ENCODE results near the gene RAB44. TPM values are rescaled to one million over a fixed set of nuclear protein-coding genes. Genes with fewer than 3 reads are reported as not detected.

Gene RAB44
- total and polyA plus RNA-seq, 2 donors from 2014 or later, result 1.5 TPM; not detected in 1

DNA sequence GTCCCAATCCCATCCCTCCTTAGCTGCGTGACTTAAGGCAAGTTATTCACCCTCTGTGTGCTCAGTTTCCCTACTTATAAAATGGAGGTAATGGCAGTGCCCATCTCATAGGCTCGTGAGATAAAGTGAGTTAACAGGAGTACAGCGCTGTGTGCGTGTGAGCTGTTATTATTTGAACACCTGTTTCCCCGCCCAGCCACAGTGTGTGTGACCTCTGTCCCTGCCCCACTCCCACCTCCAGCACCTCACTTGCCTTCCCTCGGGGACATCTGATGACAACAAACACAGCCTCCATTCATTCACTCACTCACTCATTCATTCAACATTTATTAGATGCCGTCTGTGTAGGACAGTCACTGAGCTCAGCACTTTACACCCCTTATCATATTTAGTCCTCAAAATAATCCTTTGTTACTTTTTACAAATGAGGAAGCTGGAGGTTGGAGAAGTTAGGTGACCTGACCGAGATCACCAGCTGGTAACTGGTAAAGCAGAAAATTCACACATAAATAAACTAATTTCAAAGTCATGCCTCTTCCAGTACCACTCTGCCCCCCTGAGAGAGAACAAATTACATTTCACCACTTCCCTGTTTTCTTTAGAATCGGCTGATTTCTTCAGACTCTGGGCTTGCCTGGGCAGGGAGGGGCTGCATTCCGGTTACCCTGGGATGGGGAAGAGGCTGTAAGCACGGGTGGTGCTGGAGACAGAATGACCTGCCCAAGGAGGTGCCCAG, 83.0 kb downstream of the RAB44 start:
- Histone ChIP-seq H3K27me3 (ENCODE audit: control insufficient read depth, insufficient read depth, low read length) (no peaks in the 10 kb centered on the region), H3K27ac (ENCODE audit: low read depth in 2 of 2, low read length in 2 of 2) (no peak overlapping the region), H3K36me3 (ENCODE audit: control insufficient read depth in 2 of 3, insufficient read depth in 3 of 3, low read length in 3 of 3) (no peaks in the 10 kb centered on the region), H3K9ac (ENCODE audit: low read length in 3 of 3) (no peak overlapping the region), H3K4me1 (ENCODE audit: control insufficient read depth in 2 of 3, insufficient read depth in 2 of 3, low read depth in 1 of 3, low read length in 3 of 3) (peaks cover 0 to 7% (median 0%) of the 10 kb centered on the region in 3 donors), H3K4me3 (ENCODE audit: low read length in 3 of 3) (no peak overlapping the region), H3K9me3 (ENCODE audit: control insufficient read depth in 2 of 3, insufficient read depth in 1 of 3, low read length in 3 of 3) (no peaks in the 10 kb centered on the region)
- intact Hi-C loops (cut with DNase I), result no loop called here
- FAIRE-seq (no peak), DNase-seq (peak in 2 of 5 donors; percentile 34 to 54)
- TF ChIP-seq, protein P1, sequence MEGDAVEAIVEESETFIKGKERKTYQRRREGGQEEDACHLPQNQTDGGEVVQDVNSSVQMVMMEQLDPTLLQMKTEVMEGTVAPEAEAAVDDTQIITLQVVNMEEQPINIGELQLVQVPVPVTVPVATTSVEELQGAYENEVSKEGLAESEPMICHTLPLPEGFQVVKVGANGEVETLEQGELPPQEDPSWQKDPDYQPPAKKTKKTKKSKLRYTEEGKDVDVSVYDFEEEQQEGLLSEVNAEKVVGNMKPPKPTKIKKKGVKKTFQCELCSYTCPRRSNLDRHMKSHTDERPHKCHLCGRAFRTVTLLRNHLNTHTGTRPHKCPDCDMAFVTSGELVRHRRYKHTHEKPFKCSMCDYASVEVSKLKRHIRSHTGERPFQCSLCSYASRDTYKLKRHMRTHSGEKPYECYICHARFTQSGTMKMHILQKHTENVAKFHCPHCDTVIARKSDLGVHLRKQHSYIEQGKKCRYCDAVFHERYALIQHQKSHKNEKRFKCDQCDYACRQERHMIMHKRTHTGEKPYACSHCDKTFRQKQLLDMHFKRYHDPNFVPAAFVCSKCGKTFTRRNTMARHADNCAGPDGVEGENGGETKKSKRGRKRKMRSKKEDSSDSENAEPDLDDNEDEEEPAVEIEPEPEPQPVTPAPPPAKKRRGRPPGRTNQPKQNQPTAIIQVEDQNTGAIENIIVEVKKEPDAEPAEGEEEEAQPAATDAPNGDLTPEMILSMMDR (IDR thresholded peaks at IDR 0.05; ENCODE audit: borderline replicate concordance, extremely low read depth, insufficient read depth), result no peak

DNA sequence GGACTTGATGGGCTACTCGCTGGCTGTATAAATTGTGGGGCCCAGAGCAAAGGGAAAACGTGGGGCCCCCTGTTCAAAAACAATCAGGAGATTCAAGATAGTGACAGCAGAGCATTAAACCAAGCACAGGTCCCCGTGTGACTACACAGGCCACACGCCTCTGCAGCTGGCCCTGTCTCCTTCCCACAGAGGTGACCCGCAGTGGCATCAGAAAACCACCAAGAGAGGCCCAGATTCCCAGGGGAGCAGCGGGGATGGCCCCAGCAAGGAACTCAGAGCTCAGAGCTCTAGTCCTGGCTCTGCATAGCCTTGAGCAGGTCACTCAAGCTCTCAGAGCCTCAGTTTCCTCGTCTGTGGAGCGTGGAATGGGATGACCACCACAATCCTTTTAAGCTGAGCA, 84.0 kb downstream of the RAB44 start:
- peak in 1 of 5 donors; percentile 67 for DNase-seq
- H3K4me1 ChIP-seq (ENCODE audit: control insufficient read depth in 2 of 3, insufficient read depth in 2 of 3, low read depth in 1 of 3, low read length in 3 of 3), result peaks cover 0 to 5% (median 0%) of the 10 kb centered on the region in 3 donors

More for the DNA sequence above, 84.0 kb downstream of the RAB44 start:
- TF ChIP-seq, protein P1 (IDR thresholded peaks at IDR 0.05; ENCODE audit: borderline replicate concordance, extremely low read depth, insufficient read depth), result no peak
- FAIRE-seq, result no peak
- intact Hi-C loops (cut with DNase I), result no loop called here
- no peaks in the 10 kb centered on the region for H3K36me3 ChIP-seq (ENCODE audit: control insufficient read depth in 2 of 3, insufficient read depth in 3 of 3, low read length in 3 of 3)
- no peaks in the 10 kb centered on the region for H3K27me3 ChIP-seq (ENCODE audit: control insufficient read depth, insufficient read depth, low read length)
- H3K4me3 ChIP-seq (ENCODE audit: low read length in 3 of 3), result no peak overlapping the region
- no peaks in the 10 kb centered on the region for H3K9me3 ChIP-seq (ENCODE audit: control insufficient read depth in 2 of 3, insufficient read depth in 1 of 3, low read length in 3 of 3)
- no peak overlapping the region for H3K27ac ChIP-seq (ENCODE audit: low read depth in 2 of 2, low read length in 2 of 2)
- H3K9ac ChIP-seq (ENCODE audit: low read length in 3 of 3), result no peak overlapping the region

Other genes with a start within 250 kb of the RAB44 start
- gene STK38, start 150.3 kb upstream of the RAB44 start, total RNA-seq, result 30.4 TPM
- 21.3 TPM for gene STK38, start 150.3 kb upstream of the RAB44 start, polyA plus RNA-seq (ENCODE audit: insufficient read depth, low read depth, low replicate concordance)
- 257 TPM for gene SRSF3, start 103.5 kb upstream of the RAB44 start, total RNA-seq
- 222 TPM for gene SRSF3, start 103.5 kb upstream of the RAB44 start, polyA plus RNA-seq (ENCODE audit: insufficient read depth, low read depth, low replicate concordance)
- 66.2 TPM for gene CDKN1A, start 19.1 kb upstream of the RAB44 start, total RNA-seq
- gene CDKN1A, start 19.1 kb upstream of the RAB44 start, polyA plus RNA-seq (ENCODE audit: insufficient read depth, low read depth, low replicate concordance), result 46.4 TPM
- 7.1 TPM for gene CPNE5, start 141.6 kb downstream of the RAB44 start, total RNA-seq
- 3.7 TPM for gene CPNE5, start 141.6 kb downstream of the RAB44 start, polyA plus RNA-seq (ENCODE audit: insufficient read depth, low read depth, low replicate concordance)
- 21.3 TPM for gene PPIL1, start 177.0 kb downstream of the RAB44 start, total RNA-seq
- 40.1 TPM for gene PPIL1, start 177.0 kb downstream of the RAB44 start, polyA plus RNA-seq (ENCODE audit: insufficient read depth, low read depth, low replicate concordance)
- 72.4 TPM for gene C6orf89, start 188.1 kb downstream of the RAB44 start, total RNA-seq
- 25.7 TPM for gene C6orf89, start 188.1 kb downstream of the RAB44 start, polyA plus RNA-seq (ENCODE audit: insufficient read depth, low read depth, low replicate concordance)